ENCODE measurements around the gene EIF3C.
"Not testable (repeated sequence)": the region's sequence is repeated elsewhere in the genome, so short reads cannot be mapped to it uniquely, and the experiment has no call there.

EIF3C gene

DNA sequence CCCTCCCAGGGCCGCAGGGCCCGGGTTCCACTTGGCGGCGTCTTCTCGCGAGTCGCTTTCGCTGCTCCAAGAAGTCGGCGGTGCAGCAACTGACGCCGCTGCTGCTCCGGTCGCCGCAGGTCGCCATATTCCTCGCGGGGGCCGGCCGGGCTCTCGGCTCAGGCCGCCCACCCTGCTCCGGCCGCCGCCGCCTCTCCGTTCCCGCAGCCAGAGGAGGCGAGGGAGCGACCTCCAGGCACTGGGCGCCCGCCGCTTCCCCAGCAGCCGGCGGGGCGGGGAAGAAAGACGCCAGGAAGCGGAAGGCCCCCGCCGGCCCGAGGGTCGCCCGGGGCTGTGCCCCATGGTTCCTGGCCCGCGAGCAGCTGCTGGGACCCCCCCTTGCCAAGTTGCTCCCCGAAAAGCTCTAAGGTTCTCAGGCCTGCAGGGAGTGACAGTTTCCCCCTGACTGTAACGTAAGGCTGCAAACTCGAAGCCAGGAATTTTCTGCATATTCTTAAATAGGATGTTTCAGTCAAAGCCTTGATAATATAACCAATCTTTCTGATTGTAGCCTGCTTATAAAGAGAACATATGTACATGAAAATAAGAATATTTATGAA, 39.3 kb downstream of the EIF3C start:
- DNase-seq = not testable (repeated sequence)

- not testable (repeated sequence) for DNase-seq
These were observed 40.2 kb downstream of the EIF3C start, which contains the start of gene NPIPB9 for GRCh38 chr16:28751487-28751886. NPIPB9 (plus strand) TSS chr16:28751787.

DNA sequence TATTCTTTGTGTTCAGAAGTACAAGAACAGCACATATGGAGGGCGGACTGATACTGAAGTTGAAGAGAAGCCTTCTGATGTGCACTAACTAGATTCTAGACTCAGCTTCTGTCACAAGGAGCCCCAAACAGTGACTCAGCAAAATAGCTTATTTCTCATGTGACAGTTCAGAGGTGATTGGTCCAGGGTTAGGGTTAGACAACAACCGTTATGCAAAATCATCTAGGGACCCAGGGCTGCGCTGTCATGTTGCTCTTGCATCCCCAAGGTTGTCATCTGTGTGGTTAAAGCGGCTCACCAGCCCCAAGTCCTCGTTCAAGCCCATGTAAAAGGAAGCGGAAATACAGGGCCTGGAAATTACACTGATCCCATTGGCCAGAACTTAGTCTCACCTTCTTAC, 70.4 kb downstream of the EIF3C start:
- not testable (repeated sequence) for DNase-seq

DNA sequence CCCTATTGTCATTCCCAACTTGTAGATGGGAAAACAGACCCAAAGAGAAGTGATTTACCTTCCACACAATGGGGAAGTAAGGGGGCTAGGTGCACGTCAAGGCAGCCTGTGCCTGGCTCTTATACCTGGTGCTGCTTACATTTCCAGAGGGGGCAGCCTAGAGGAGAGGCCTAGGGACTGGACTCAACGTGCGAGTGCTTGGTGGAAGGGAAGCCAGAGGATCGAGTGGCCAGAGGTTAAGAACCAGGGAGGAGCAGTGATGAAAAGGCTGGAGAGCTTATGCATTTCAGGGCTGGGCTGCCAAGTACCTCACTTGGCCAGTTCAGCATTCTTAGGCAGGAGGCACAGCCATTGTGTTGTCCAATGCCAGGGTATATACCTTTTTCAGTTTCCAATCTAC, 71.1 kb downstream of the EIF3C start:
- not testable (repeated sequence) for DNase-seq
